GM18867 (cell line): ENCODE results near the gene NOPCHAP1.
"Not testable (repeated sequence)": the region's sequence is repeated elsewhere in the genome, so short reads cannot be mapped to it uniquely, and the experiment has no call there.

Experiments used
- ATAC-seq: cut with Tn5 transposase; IDR thresholded peaks from one replicate; pipeline ENCODE4 v1.9.1; 2021; ENCODE audit warnings: mild to moderate bottlenecking, moderate library complexity; ENCODE audit not compliant: unreplicated experiment

NOPCHAP1 gene

GRCh38 chr12:104986022-104986941, at the start of gene NOPCHAP1:
Gene NOPCHAP1 (plus strand): TSS chr12:104986316. CDS start chr12:104986353, 37 bp downstream.
- ATAC-seq, result peak; percentile 92

GRCh38 chr12:104938371-104938770, 47.7 kb upstream of the NOPCHAP1 start:
- no peak for ATAC-seq

GRCh38 chr12:104939089-104939488, 47.0 kb upstream of the NOPCHAP1 start:
- no peak for ATAC-seq

- ATAC-seq, result no peak
Observed at GRCh38 chr12:104941454-104941853, 44.7 kb upstream of the NOPCHAP1 start.

- no peak for ATAC-seq
Observed at GRCh38 chr12:104942075-104942474, 44.0 kb upstream of the NOPCHAP1 start.

- not testable (repeated sequence) for ATAC-seq
Observed at GRCh38 chr12:104943401-104943800, 42.7 kb upstream of the NOPCHAP1 start.

GRCh38 chr12:104944252-104944651, 41.9 kb upstream of the NOPCHAP1 start:
- ATAC-seq, result no peak

GRCh38 chr12:104948716-104949115, 37.4 kb upstream of the NOPCHAP1 start:
- ATAC-seq, result not testable (repeated sequence)

- ATAC-seq, result no peak
Observed at GRCh38 chr12:104951759-104952509, 34.2 kb upstream of the NOPCHAP1 start.

- no peak for ATAC-seq
Observed at GRCh38 chr12:104952816-104953215, 33.3 kb upstream of the NOPCHAP1 start.

- ATAC-seq, result no peak
Observed at GRCh38 chr12:104953323-104953722, 32.8 kb upstream of the NOPCHAP1 start.

GRCh38 chr12:104955703-104956102, 30.4 kb upstream of the NOPCHAP1 start:
- no peak for ATAC-seq

GRCh38 chr12:104956870-104957718, 29.0 kb upstream of the NOPCHAP1 start:
- ATAC-seq, result no peak

GRCh38 chr12:104957719-104958000, 28.5 kb upstream of the NOPCHAP1 start:
- ATAC-seq, result peak; percentile 26

- ATAC-seq, result peak; percentile 78
Observed at GRCh38 chr12:104958001-104958804, 27.9 kb upstream of the NOPCHAP1 start, which contains the start of gene SLC41A2. Gene SLC41A2 (minus strand): TSS chr12:104958290. CDS start chr12:104928527, 29,763 bp downstream.

- ATAC-seq, result no peak
Observed at GRCh38 chr12:104958805-104959334, 27.2 kb upstream of the NOPCHAP1 start.

- no peak for ATAC-seq
Observed at GRCh38 chr12:104959335-104959841, 26.7 kb upstream of the NOPCHAP1 start.

GRCh38 chr12:104960464-104960863, 25.7 kb upstream of the NOPCHAP1 start:
- no peak for ATAC-seq

GRCh38 chr12:104963757-104964156, 22.4 kb upstream of the NOPCHAP1 start:
- ATAC-seq, result no peak
